GM12878 (cell line): Measurements from ENCODE around the gene SDHAF1. TPM values are rescaled to one million over a fixed set of nuclear protein-coding genes. Genes with fewer than 3 reads are reported as not detected.
A peak's percentile ranks its signal among the peaks of the same experiment; 100 is the strongest.

ENCODE experiments used
- ATAC-seq: fragments of 200-7000 bp; cut with Tn5 transposase; 3 replicates; pipeline ENCODE4 v1.9.1; 2020; ENCODE audit warnings: mild to moderate bottlenecking, moderate library complexity
- BruUV-seq: library from RNA; stranded (reverse); fragments of 400-500 nt; replicated peaks from 2 replicates; lab custom pipeline; 2021; lab: Mats Ljungman, UMichigan
- CTCF ChIA-PET: fragments of 300-600 bp; sonication (Branson Sonifier 250); formaldehyde crosslinking; extraction: SDS; loops from one replicate; lab custom pipeline; 2021; ENCODE audit warnings: inconsistent platforms; lab: Yijun Ruan, JAX
- POLR2A ChIA-PET: fragments of 350-600 bp; formaldehyde crosslinking; extraction: SDS; loops from one replicate; lab custom pipeline; 2021; ENCODE audit warnings: inconsistent platforms; lab: Charles Lee
- RAD21 ChIA-PET: fragments of 300-600 bp; sonication (Branson Sonifier 250); formaldehyde crosslinking; loops from one replicate; lab custom pipeline; 2023; ENCODE audit warnings: antibody characterized with exemption; ENCODE audit not compliant: unreplicated experiment; lab: Charles Lee
- SMC1A ChIA-PET: fragments of 300-600 bp; sonication (Branson Sonifier 250); formaldehyde crosslinking; loops from one replicate; lab custom pipeline; 2023; ENCODE audit not compliant: unreplicated experiment, uncharacterized antibody; lab: Charles Lee
- DNase-seq: peaks from one replicate; pipeline ENCODE4 v3.0.0-alpha.2; 2011; ENCODE audit warnings: low read depth, low spot score
- FAIRE-seq: peaks from 3 replicates; lab custom pipeline; 2011; peaks lifted over from hg19 to GRCh38; lab: Jason Lieb, UNC
- H2AFZ ChIP-seq: 2 replicates; pipeline ENCODE4 v1.6.0; 2011; ENCODE audit warnings: low read depth, low read length, control low read depth; ENCODE audit not compliant: control insufficient read depth
- H3K27ac ChIP-seq: 2 replicates; pipeline ENCODE4 v1.5.1; 2011; ENCODE audit warnings: control low read depth; ENCODE audit not compliant: control insufficient read depth, insufficient read depth
- H3K27me3 ChIP-seq, 2 experiments: replicated peaks in 1 of 2; 2 replicates each; pipeline versions ENCODE4 v1.6.0 to v1.6.1; 2011; ENCODE audit warnings: low read length in 1 of 2; ENCODE audit not compliant: control insufficient read depth in 2 of 2, insufficient read depth in 2 of 2
- H3K36me3 ChIP-seq, 2 experiments: 2 replicates each; pipeline ENCODE4 v1.5.1; 2011; ENCODE audit warnings: low read length in 1 of 2; ENCODE audit not compliant: control insufficient read depth in 2 of 2, insufficient read depth in 2 of 2
- H3K4me1 ChIP-seq: 2 replicates; pipeline ENCODE4 v1.6.1; 2011; ENCODE audit warnings: mild to moderate bottlenecking, low read length, moderate library complexity, mixed read lengths; ENCODE audit not compliant: control insufficient read depth, insufficient read depth
- H3K4me2 ChIP-seq: 2 replicates; pipeline ENCODE4 v1.6.0; 2011; ENCODE audit warnings: control low read depth; ENCODE audit not compliant: control insufficient read depth, insufficient read depth
- H3K4me3 ChIP-seq: fragments of 200-600 bp; sonication (generic); 2 replicates; pipeline ENCODE4 v1.5.1; 2016
- H3K79me2 ChIP-seq: 2 replicates; pipeline ENCODE4 v1.6.0; 2011; ENCODE audit warnings: low read length; ENCODE audit not compliant: control insufficient read depth, insufficient read depth
- H3K9ac ChIP-seq: 2 replicates; pipeline ENCODE4 v1.8.0; 2011; ENCODE audit warnings: low read length, control low read depth, mixed read lengths; ENCODE audit not compliant: control insufficient read depth, insufficient read depth
- H3K9me3 ChIP-seq: replicated peaks from 3 replicates; pipeline ENCODE4 v1.5.1; 2011; ENCODE audit warnings: mild to moderate bottlenecking, low read length; ENCODE audit not compliant: control insufficient read depth, insufficient read depth
- H4K20me1 ChIP-seq: 2 replicates; pipeline ENCODE4 v1.6.0; 2011; ENCODE audit not compliant: control insufficient read depth, insufficient read depth
- FOXM1 ChIP-seq: IDR thresholded peaks from 2 replicates; pipeline ENCODE4 v1.6.1; 2012; ENCODE audit warnings: low read depth, mild to moderate bottlenecking, inconsistent platforms, low read length, moderate library complexity
- HDAC2 ChIP-seq: fragments of 200-600 bp; sonication (generic); IDR thresholded peaks from 2 replicates; pipeline ENCODE4 v1.6.1; 2017
- JUND ChIP-seq: IDR thresholded peaks from 2 replicates; pipeline ENCODE4 v1.6.1; 2012; ENCODE audit warnings: low read depth, mild to moderate bottlenecking, low read length, improper control_type of control experiment, moderate library complexity
- MEF2A ChIP-seq: IDR thresholded peaks from 2 replicates; pipeline ENCODE4 v1.6.1; 2011; ENCODE audit warnings: low read depth, mild to moderate bottlenecking, low read length, moderate library complexity; ENCODE audit not compliant: insufficient read depth
- MXI1 ChIP-seq: fragments of 150-350 bp; IDR thresholded peaks from 2 replicates; pipeline ENCODE4 v1.6.1; 2011; ENCODE audit warnings: low read depth, mild to moderate bottlenecking, inconsistent platforms, low read length, improper control_type of control experiment
- NFXL1 ChIP-seq: fragments of 450-650 bp; IDR thresholded peaks from 2 replicates; pipeline ENCODE4 v1.6.1; 2017; ENCODE audit warnings: antibody characterized with exemption, mild to moderate bottlenecking, borderline replicate concordance
- YY1 ChIP-seq: IDR thresholded peaks from 2 replicates; pipeline ENCODE4 v1.6.1; 2011; ENCODE audit warnings: low read depth, mild to moderate bottlenecking, low read length
- WGBS: methylation state at CpG from one replicate; pipeline ENCODE4 v1.1.6; 2016; ENCODE audit warnings: low lambda C conversion rate; ENCODE audit not compliant: insufficient replicate concordance, insufficient coverage; ENCODE audit errors: missing lambda C conversion rate; 5-methylcytosine and 5-hydroxymethylcytosine counted together
- in situ Hi-C: fragments of 300-500 bp; cut with MboI; formaldehyde crosslinking; loops from 9 replicates; pipeline ENCODE4 v1.14.3; 2018; ENCODE audit warnings: mixed read lengths
- intact Hi-C: fragments of 100-400 bp; cut with micrococcal nuclease; formaldehyde crosslinking; loops from one replicate; pipeline ENCODE4 v1.14.2; 2022; ENCODE audit not compliant: unreplicated experiment
- polyA plus RNA-seq, 11 experiments: library from polyadenylated mRNA; depleted of rRNA in 4 of 11; unstranded in 6 of 11; stranded (reverse) in 5 of 11; fragments of >200 nt; fragmentation: Nextera tagmentation in 4 of 11; fragmentation: Illumina TruSeq in 1 of 11; extraction: Ambion mirVana in 4 of 11; extraction: Trizol in 1 of 11; gene quantifications; 1 replicate in 1 of 11; 2 replicates in 10 of 11; pipeline versions ENCODE4 v1.2.1 to v1.2.3, GENCODE V29; 2011 to 2016; ENCODE audit warnings: inconsistent platforms in 2 of 11, missing spikeins in 2 of 11, low read depth in 1 of 11
- total RNA-seq, 4 experiments: library from RNA; depleted of rRNA in 3 of 4; stranded (reverse); fragments of >200 nt in 3 of 4; fragmentation: Illumina TruSeq in 1 of 4; extraction: Trizol in 1 of 4; gene quantifications; 2 replicates each; pipeline versions ENCODE4 v1.2.1 to v1.2.3, GENCODE V29; 2013 to 2021
- TF ChIP-seq, protein P1 (sequence below): IDR thresholded peaks from 2 replicates; pipeline ENCODE4 v1.6.1; 2012; ENCODE audit warnings: mild to moderate bottlenecking, low read depth, low read length

SDHAF1 gene
- total and polyA plus RNA-seq, 10 of the 15 experiments (the other 5 are each of a cell fraction or from before 2014, with no cell fraction given) = 0.74 to 45.6 (median 24.4) TPM

DNA sequence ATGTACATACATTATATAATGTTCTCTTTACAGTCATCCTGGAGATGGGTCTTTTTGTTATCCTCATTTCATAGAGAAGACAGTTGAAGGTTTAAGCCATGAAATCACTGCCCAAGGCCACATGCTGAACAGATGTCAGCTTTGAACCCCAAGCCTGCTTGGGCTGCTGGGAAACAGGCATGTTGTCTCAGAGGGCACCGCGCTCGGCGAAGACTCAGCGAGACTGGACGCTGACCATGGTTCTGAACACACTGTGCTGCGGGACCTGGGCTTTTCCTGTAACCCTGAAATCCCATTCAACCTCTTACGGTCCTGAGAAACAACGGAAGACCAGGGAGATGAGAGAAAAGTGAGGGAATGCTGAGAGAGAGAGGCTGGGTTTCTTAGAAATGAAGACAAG is 31.5 kb upstream of the SDHAF1 start:
- FAIRE-seq = no peak
- TF ChIP-seq FOXM1 = no peak
- TF ChIP-seq, protein P1, sequence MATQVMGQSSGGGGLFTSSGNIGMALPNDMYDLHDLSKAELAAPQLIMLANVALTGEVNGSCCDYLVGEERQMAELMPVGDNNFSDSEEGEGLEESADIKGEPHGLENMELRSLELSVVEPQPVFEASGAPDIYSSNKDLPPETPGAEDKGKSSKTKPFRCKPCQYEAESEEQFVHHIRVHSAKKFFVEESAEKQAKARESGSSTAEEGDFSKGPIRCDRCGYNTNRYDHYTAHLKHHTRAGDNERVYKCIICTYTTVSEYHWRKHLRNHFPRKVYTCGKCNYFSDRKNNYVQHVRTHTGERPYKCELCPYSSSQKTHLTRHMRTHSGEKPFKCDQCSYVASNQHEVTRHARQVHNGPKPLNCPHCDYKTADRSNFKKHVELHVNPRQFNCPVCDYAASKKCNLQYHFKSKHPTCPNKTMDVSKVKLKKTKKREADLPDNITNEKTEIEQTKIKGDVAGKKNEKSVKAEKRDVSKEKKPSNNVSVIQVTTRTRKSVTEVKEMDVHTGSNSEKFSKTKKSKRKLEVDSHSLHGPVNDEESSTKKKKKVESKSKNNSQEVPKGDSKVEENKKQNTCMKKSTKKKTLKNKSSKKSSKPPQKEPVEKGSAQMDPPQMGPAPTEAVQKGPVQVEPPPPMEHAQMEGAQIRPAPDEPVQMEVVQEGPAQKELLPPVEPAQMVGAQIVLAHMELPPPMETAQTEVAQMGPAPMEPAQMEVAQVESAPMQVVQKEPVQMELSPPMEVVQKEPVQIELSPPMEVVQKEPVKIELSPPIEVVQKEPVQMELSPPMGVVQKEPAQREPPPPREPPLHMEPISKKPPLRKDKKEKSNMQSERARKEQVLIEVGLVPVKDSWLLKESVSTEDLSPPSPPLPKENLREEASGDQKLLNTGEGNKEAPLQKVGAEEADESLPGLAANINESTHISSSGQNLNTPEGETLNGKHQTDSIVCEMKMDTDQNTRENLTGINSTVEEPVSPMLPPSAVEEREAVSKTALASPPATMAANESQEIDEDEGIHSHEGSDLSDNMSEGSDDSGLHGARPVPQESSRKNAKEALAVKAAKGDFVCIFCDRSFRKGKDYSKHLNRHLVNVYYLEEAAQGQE = peak; percentile 86

DNA sequence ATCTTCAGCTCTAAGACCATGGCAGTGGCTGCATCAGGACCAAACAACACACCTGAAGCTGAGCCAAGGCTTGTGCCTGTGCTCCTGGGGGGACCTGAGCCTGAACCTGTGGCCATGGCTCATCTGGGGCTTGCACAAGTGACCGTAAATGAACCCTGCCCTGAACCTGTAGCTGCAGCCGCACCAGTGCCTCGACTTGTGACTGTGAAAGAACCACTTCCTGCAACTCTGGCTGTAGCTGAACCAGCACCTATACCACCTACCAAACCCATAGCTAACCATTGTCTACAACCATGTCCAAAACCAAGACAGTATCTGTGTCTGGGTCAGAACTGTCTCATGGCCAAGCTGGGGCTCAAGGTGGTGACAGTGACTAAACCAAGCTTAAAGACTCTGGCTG is 28.2 kb upstream of the SDHAF1 start:
- H3K4me3 ChIP-seq = no peak overlapping the region
- no peak overlapping the region for H3K9ac ChIP-seq
- H3K9me3 ChIP-seq = no peaks in the 10 kb centered on the region
- DNase-seq = no peak
- no peak for FAIRE-seq
- POLR2A ChIA-PET = no interaction called here
- no TSS peak for BruUV-seq
- no peak overlapping the region for H3K27ac ChIP-seq
- no peak overlapping the region for H2AFZ ChIP-seq
- H3K4me1 ChIP-seq = no peaks in the 10 kb centered on the region
- H3K27me3 ChIP-seq = no peaks in the 10 kb centered on the region; a peak in 1 of 4 replicates
- H3K79me2 ChIP-seq = no peaks in the 10 kb centered on the region
- in situ Hi-C loops = no loop called here
- ATAC-seq = no peak
- H4K20me1 ChIP-seq = no peaks in the 10 kb centered on the region
- CTCF ChIA-PET = no interaction called here
- TF ChIP-seq JUND = no peak
- no peak for TF ChIP-seq MEF2A
- TF ChIP-seq YY1 = no peak
- no peak for TF ChIP-seq HDAC2
- TF ChIP-seq NFXL1 = no peak
- TF ChIP-seq MXI1 = no peak
- H3K36me3 ChIP-seq = no peaks in the 10 kb centered on the region
- no peak overlapping the region for H3K4me2 ChIP-seq
- RAD21 ChIA-PET = no interaction called here
- SMC1A ChIA-PET = no interaction called here
- intact Hi-C loops = no loop called here
- WGBS = 17% methylated on average over 3 of the region's 3 CpGs

More for the DNA sequence above, 31.5 kb upstream of the SDHAF1 start:
- Histone ChIP-seq H3K9ac (no peak overlapping the region), H3K27ac (no peak overlapping the region), H3K9me3 (no peaks in the 10 kb centered on the region), H2AFZ (no peak overlapping the region), H3K4me1 (no peaks in the 10 kb centered on the region), H3K79me2 (no peaks in the 10 kb centered on the region), H3K27me3 (peaks cover 7 to 13% of the 10 kb centered on the region in 2 experiments), H4K20me1 (no peaks in the 10 kb centered on the region), H3K4me3 (no peak overlapping the region), H3K4me2 (no peak overlapping the region), H3K36me3 (no peaks in the 10 kb centered on the region)
- WGBS = 48% methylated on average over 9 of the region's 9 CpGs
- in situ Hi-C loops = no loop called here
- ChIA-PET RAD21 (no interaction called here), SMC1A (no interaction called here), CTCF (no interaction called here), POLR2A (interaction anchor here (0.6 kb wide), 1 partner anchor 9 kb away, joined by 3 read pairs; no protein-coding TSS in a partner anchor)
- ATAC-seq = no peak
- intact Hi-C loops = no loop called here
- no peak for DNase-seq
- no TSS peak for BruUV-seq
